Measurements from ENCODE around the gene FOXN3. TPM values are rescaled to one million over a fixed set of nuclear protein-coding genes. Genes with fewer than 3 reads are reported as not detected.

The FOXN3 gene
- total and polyA plus RNA-seq, 10 of the 15 experiments (the other 5 are each of a cell fraction or from before 2014, with no cell fraction given), result 4.5 to 68.9 (median 29.7) TPM

- TF ChIP-seq MYC (IDR thresholded peaks at IDR 0.05; ENCODE audit: insufficient read depth, insufficient read length, insufficient replicate concordance, low read length, severe bottlenecking), result no peak
- TF ChIP-seq ZZZ3 (IDR thresholded peaks at IDR 0.05; ENCODE audit: control insufficient read depth, insufficient read length, low read depth), result no peak
- TF ChIP-seq NBN (IDR thresholded peaks at IDR 0.05), result no peak
- TF ChIP-seq SMAD1 (IDR thresholded peaks at IDR 0.05; ENCODE audit: low read depth, partially characterized antibody), result no peak
- TF ChIP-seq NFYA (IDR thresholded peaks at IDR 0.05; ENCODE audit: borderline replicate concordance, low read depth, low read length), result no peak
- no peak for TF ChIP-seq ASH2L (IDR thresholded peaks at IDR 0.05; ENCODE audit: borderline replicate concordance, low read depth)
- TF ChIP-seq GABPA (IDR thresholded peaks at IDR 0.05; ENCODE audit: low read depth), result no peak
- TF ChIP-seq BRCA1 (IDR thresholded peaks at IDR 0.05; ENCODE audit: low read depth, low read length), result no peak
- TF ChIP-seq POLR2A (IDR thresholded peaks at IDR 0.05; ENCODE audit: low read depth, low read length), result no peak
- TF ChIP-seq BACH1 (IDR thresholded peaks at IDR 0.05; ENCODE audit: borderline replicate concordance), result no peak
- no peak for TF ChIP-seq DPF2 (IDR thresholded peaks at IDR 0.05)
- no peak for TF ChIP-seq RCOR1 (conservative IDR thresholded peaks at IDR 0.05; ENCODE audit: low read depth, low read length)
These were observed 104.1 kb downstream of the FOXN3 start (continued) for GRCh38 chr14:89312932-89313331.

- peaks cover 0 to under 1% of the 10 kb centered on the region in 2 experiments; a peak in 2 of 4 replicates for H3K36me3 ChIP-seq (ENCODE audit: control insufficient read depth in 2 of 2, insufficient read depth in 2 of 2, low read length in 1 of 2)
- H3K27ac ChIP-seq (ENCODE audit: control insufficient read depth, insufficient read depth), result no peak overlapping the region; the same call in 1 of the 2 replicates
- RAD21 ChIA-PET (ENCODE audit: unreplicated experiment), result interaction anchor here (1.0 kb wide), 1 partner anchor 22 kb away, joined by 4 read pairs; no protein-coding TSS in a partner anchor
- H3K4me2 ChIP-seq (ENCODE audit: control insufficient read depth, insufficient read depth), result peak overlapping the region; percentile 22; the same call in 1 of the 2 replicates
- peaks cover 45% of the 10 kb centered on the region for H3K4me1 ChIP-seq (ENCODE audit: control insufficient read depth, insufficient read depth, low read length)
- ATAC-seq, result no peak
- H3K9ac ChIP-seq (ENCODE audit: control insufficient read depth, insufficient read depth, low read length), result no peak overlapping the region
- intact Hi-C loops (cut with micrococcal nuclease; ENCODE audit: unreplicated experiment) (no loop called here), in situ Hi-C loops (cut with MboI) (no loop called here)
- WGBS (ENCODE audit: insufficient coverage, insufficient replicate concordance, low lambda C conversion rate, missing lambda C conversion rate), result 88% methylated on average over 9 of the region's 9 CpGs
- BruUV-seq (replicated peaks), result no TSS peak
- no peak overlapping the region for H2AFZ ChIP-seq (ENCODE audit: control insufficient read depth, low read depth, low read length)
- H3K9me3 ChIP-seq (replicated peaks; ENCODE audit: control insufficient read depth, insufficient read depth, low read length), result no peaks in the 10 kb centered on the region; the same call in none of the 3 replicates
- CTCF ChIA-PET, result interaction anchor here (1.4 kb wide), 1 partner anchor 32 kb away, joined by 3 read pairs; no protein-coding TSS in a partner anchor
- H3K4me3 ChIP-seq, result no peak overlapping the region
- no peaks in the 10 kb centered on the region for H3K27me3 ChIP-seq (replicated peaks in 1 of 2; ENCODE audit: control insufficient read depth in 2 of 2, insufficient read depth in 2 of 2, low read length in 1 of 2)
- peaks cover 41% of the 10 kb centered on the region for H3K79me2 ChIP-seq (ENCODE audit: control insufficient read depth, insufficient read depth, low read length)
- DNase-seq (ENCODE audit: low read depth, low spot score), result no peak
- SMC1A ChIA-PET (ENCODE audit: uncharacterized antibody, unreplicated experiment), result interaction anchor here (1.0 kb wide), 1 partner anchor 22 kb away, joined by 3 read pairs; no protein-coding TSS in a partner anchor
- H4K20me1 ChIP-seq (ENCODE audit: control insufficient read depth, insufficient read depth), result no peaks in the 10 kb centered on the region
- POLR2A ChIA-PET, result no interaction called here
- no peak for FAIRE-seq
- TF ChIP-seq MAX (IDR thresholded peaks at IDR 0.05; ENCODE audit: low read depth, low read length) (no peak), SMARCA5 (IDR thresholded peaks at IDR 0.05) (no peak), ZSCAN29 (IDR thresholded peaks at IDR 0.05) (no peak), ZBED1 (IDR thresholded peaks at IDR 0.05; ENCODE audit: borderline replicate concordance) (no peak), SMAD1 (IDR thresholded peaks at IDR 0.05; ENCODE audit: low read depth, partially characterized antibody) (no peak), SP1 (IDR thresholded peaks at IDR 0.05; ENCODE audit: low read depth, low read length) (no peak), ASH2L (IDR thresholded peaks at IDR 0.05; ENCODE audit: borderline replicate concordance, low read depth) (no peak), MYC (IDR thresholded peaks at IDR 0.05; ENCODE audit: insufficient read depth, insufficient read length, insufficient replicate concordance, low read length, severe bottlenecking) (no peak), CBX3 (IDR thresholded peaks at IDR 0.05; ENCODE audit: borderline replicate concordance, low read depth) (no peak), ATF7 (IDR thresholded peaks at IDR 0.05; ENCODE audit: low read depth) (no peak), SMC3 (IDR thresholded peaks at IDR 0.05; ENCODE audit: borderline replicate concordance, low read length) (no peak), FOS (IDR thresholded peaks at IDR 0.05; ENCODE audit: borderline replicate concordance, extremely low read depth, insufficient read length) (no peak), MEF2B (IDR thresholded peaks at IDR 0.05; ENCODE audit: partially characterized antibody, poor library complexity, severe bottlenecking) (no peak), JUNB (IDR thresholded peaks at IDR 0.05) (no peak), GATAD2B (conservative IDR thresholded peaks at IDR 0.05; ENCODE audit: low read depth) (no peak), CTCF (IDR thresholded peaks at IDR 0.05 in 2 of 3, conservative IDR thresholded peaks at IDR 0.05 in 1 of 3; ENCODE audit: control insufficient read depth in 2 of 3, extremely low read depth in 1 of 3, insufficient read depth in 1 of 3, low read depth in 3 of 3, low read length in 3 of 3) (no peak)
These were observed 106.8 kb downstream of the FOXN3 start for GRCh38 chr14:89310211-89310610.
